ENCODE measurements around the gene WDR6.

Gene WDR6

DNA sequence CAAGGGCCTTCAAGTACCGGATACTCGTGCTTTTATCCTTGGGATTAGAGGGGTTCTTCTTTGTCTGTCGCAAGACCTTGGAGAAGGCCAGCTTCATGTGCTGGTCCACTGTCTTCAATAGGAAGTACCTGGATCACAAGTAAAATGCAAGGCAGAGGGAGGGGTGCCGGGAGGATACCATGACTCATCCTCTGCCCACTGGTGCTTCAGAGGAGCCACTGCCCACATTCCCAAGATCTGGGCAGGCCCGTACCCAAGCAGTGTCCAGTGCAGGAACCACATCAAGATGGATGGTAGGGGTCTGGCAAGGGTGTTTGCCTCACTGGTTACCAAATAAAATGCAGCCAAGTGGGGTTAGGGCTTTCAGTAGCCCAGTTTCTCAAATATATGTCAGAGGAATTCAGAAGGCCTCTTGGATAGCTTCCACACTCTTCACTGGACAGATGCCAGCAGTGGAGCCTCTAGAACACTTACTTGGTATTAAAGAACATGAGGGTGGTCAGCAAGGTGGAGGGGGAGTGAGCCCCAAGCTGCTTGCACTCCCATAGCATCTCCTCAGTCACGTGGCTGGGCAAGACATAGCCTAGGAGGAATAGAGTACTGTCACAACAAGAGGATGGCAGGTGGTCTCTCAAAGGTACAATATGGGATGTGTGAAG, 25.6 kb downstream of the WDR6 start:
- no peaks in the 10 kb centered on the region for H3K27me3 ChIP-seq (ENCODE audit: insufficient read depth, poor library complexity, severe bottlenecking)
- peaks cover 70% of the 10 kb centered on the region for H3K36me3 ChIP-seq (ENCODE audit: low read depth)
- H3K9me3 ChIP-seq (ENCODE audit: severe bottlenecking) = no peaks in the 10 kb centered on the region
- DNase-seq (ENCODE audit: low spot score) (no peak), ATAC-seq (ENCODE audit: low read depth) (no peak)
- no peak overlapping the region for H3K27ac ChIP-seq (ENCODE audit: poor library complexity, severe bottlenecking)
- H3K4me1 ChIP-seq (ENCODE audit: insufficient read depth, poor library complexity, severe bottlenecking) = peaks cover 5% of the 10 kb centered on the region
- no peak overlapping the region for H3K4me3 ChIP-seq (ENCODE audit: severe bottlenecking)
- TF ChIP-seq, protein P1, sequence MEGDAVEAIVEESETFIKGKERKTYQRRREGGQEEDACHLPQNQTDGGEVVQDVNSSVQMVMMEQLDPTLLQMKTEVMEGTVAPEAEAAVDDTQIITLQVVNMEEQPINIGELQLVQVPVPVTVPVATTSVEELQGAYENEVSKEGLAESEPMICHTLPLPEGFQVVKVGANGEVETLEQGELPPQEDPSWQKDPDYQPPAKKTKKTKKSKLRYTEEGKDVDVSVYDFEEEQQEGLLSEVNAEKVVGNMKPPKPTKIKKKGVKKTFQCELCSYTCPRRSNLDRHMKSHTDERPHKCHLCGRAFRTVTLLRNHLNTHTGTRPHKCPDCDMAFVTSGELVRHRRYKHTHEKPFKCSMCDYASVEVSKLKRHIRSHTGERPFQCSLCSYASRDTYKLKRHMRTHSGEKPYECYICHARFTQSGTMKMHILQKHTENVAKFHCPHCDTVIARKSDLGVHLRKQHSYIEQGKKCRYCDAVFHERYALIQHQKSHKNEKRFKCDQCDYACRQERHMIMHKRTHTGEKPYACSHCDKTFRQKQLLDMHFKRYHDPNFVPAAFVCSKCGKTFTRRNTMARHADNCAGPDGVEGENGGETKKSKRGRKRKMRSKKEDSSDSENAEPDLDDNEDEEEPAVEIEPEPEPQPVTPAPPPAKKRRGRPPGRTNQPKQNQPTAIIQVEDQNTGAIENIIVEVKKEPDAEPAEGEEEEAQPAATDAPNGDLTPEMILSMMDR (IDR thresholded peaks at IDR 0.05; ENCODE audit: poor library complexity, severe bottlenecking) = no peak

DNA sequence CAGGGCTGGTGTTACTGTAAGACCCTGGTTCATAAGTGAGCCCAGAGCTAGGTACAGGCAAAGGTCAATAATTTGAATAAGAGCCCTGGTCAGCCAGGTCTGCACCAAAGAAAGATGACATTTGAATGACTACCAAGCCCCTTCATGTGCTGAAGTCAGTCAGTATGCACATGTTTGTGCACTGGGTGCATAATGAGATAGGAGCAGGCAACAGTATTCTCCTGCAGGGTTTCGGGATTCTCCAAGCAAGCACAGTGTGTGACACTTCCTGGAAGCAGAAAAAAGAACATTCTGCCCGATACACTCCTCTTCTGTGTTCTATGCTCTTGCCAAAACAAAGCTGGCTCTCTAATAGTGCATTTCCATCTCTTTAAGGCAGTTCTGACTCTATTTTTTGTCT, 27.5 kb downstream of the WDR6 start:
- Histone ChIP-seq H3K4me1 (ENCODE audit: insufficient read depth, poor library complexity, severe bottlenecking) (no peaks in the 10 kb centered on the region), H3K27ac (ENCODE audit: poor library complexity, severe bottlenecking) (no peak overlapping the region), H3K4me3 (ENCODE audit: severe bottlenecking) (no peak overlapping the region), H3K27me3 (ENCODE audit: insufficient read depth, poor library complexity, severe bottlenecking) (no peaks in the 10 kb centered on the region), H3K9me3 (ENCODE audit: severe bottlenecking) (no peaks in the 10 kb centered on the region), H3K36me3 (ENCODE audit: low read depth) (peaks cover 77% of the 10 kb centered on the region)
- ATAC-seq (ENCODE audit: low read depth) = no peak
- no peak for DNase-seq (ENCODE audit: low spot score)
- TF ChIP-seq, protein P1 (IDR thresholded peaks at IDR 0.05; ENCODE audit: poor library complexity, severe bottlenecking) = no peak

DNA sequence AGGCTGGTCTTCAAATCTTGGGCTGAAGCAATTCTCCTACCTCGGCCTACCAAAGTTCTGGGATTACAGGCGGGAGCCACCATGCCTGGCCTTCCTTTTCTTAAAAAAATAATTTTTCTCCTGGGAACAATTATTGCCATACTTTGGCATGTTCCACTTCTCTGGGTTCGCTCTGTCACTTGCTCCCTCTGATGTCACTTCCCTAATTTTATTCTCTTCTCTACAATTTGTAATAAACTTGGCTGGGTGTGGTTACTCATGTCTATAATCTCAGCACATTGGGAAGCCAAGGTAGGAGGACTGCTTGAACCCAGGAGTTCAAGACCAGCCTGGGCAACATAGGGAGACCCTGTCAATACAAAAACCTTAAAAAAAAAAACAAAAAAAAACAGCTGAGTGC, 28.1 kb downstream of the WDR6 start:
- Histone ChIP-seq H3K36me3 (ENCODE audit: low read depth) (peaks cover 74% of the 10 kb centered on the region), H3K27ac (ENCODE audit: poor library complexity, severe bottlenecking) (no peak overlapping the region), H3K4me1 (ENCODE audit: insufficient read depth, poor library complexity, severe bottlenecking) (no peaks in the 10 kb centered on the region), H3K4me3 (ENCODE audit: severe bottlenecking) (no peak overlapping the region), H3K27me3 (ENCODE audit: insufficient read depth, poor library complexity, severe bottlenecking) (no peaks in the 10 kb centered on the region), H3K9me3 (ENCODE audit: severe bottlenecking) (no peaks in the 10 kb centered on the region)
- DNase-seq (ENCODE audit: low spot score) (no peak), ATAC-seq (ENCODE audit: low read depth) (no peak)
- TF ChIP-seq, protein P1 (IDR thresholded peaks at IDR 0.05; ENCODE audit: poor library complexity, severe bottlenecking) = no peak

DNA sequence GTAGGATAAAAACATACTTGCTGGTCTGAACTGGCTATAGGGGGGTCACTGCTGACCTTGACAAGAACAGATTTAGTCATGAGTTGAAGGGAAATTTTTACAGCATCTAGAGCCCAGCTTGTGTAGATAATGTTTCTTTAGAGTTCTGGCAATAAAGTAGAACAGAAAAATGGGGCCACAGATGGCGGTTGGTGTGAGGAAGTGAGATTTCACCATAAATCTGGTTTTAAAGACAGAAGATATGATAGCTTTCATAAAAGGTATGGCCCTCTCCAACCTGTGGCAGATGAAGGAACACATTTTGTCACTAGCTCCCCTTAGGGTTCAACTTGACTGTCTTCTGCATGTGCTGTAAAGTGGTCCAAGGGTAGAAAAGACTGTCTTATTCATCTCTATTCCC, 46.4 kb downstream of the WDR6 start:
- Histone ChIP-seq H3K4me1 (ENCODE audit: insufficient read depth, poor library complexity, severe bottlenecking) (no peaks in the 10 kb centered on the region), H3K27me3 (ENCODE audit: insufficient read depth, poor library complexity, severe bottlenecking) (no peaks in the 10 kb centered on the region), H3K4me3 (ENCODE audit: severe bottlenecking) (no peak overlapping the region), H3K27ac (ENCODE audit: poor library complexity, severe bottlenecking) (no peak overlapping the region), H3K36me3 (ENCODE audit: low read depth) (peaks cover 75% of the 10 kb centered on the region), H3K9me3 (ENCODE audit: severe bottlenecking) (no peaks in the 10 kb centered on the region)
- TF ChIP-seq, protein P1 (IDR thresholded peaks at IDR 0.05; ENCODE audit: poor library complexity, severe bottlenecking) = no peak
- DNase-seq (ENCODE audit: low spot score) (no peak), ATAC-seq (ENCODE audit: low read depth) (no peak)

DNA sequence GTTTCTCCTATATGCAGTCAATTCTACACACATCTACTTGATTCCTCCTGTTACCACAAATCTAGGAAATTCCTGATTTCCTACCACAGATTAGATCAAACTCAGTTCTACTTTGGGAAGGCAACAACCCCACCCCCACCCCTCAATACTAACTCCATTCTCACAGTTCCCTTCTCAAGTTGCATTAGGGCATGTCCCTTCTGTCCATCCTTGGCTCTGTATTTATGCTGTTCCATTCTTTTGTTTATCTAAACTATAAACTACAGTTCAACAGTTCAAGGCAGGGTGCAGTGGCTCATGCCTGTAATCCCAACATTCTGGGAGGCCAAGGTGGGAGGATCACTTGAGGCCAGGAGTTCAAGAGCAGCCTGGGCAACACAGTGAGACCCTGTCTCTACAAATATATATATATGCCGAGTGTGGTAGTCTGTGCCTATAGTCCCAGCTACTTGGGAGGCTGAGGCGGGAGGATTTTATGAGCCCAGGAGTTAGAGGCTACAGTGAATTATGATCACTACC, 47.2 kb downstream of the WDR6 start:
- ATAC-seq (ENCODE audit: low read depth) (no peak), DNase-seq (ENCODE audit: low spot score) (no peak)
- TF ChIP-seq, protein P1 (IDR thresholded peaks at IDR 0.05; ENCODE audit: poor library complexity, severe bottlenecking) = no peak
- Histone ChIP-seq H3K27ac (ENCODE audit: poor library complexity, severe bottlenecking) (no peak overlapping the region), H3K4me1 (ENCODE audit: insufficient read depth, poor library complexity, severe bottlenecking) (no peaks in the 10 kb centered on the region), H3K4me3 (ENCODE audit: severe bottlenecking) (no peak overlapping the region), H3K9me3 (ENCODE audit: severe bottlenecking) (no peaks in the 10 kb centered on the region), H3K36me3 (ENCODE audit: low read depth) (peaks cover 71% of the 10 kb centered on the region), H3K27me3 (ENCODE audit: insufficient read depth, poor library complexity, severe bottlenecking) (no peaks in the 10 kb centered on the region)
